Activated CD4-positive, alpha-beta T cell treated with anti-CD3 and anti-CD28 coated beads for 36 hours (primary cell): ENCODE data around the gene MAB21L4. TPM values are rescaled to one million over a fixed set of nuclear protein-coding genes. Genes with fewer than 3 reads are reported as not detected.

ENCODE experiments used
- ATAC-seq: fragments of 200-7000 bp; cut with Tn5 transposase; one replicate; pipeline ENCODE4 v1.10.0; 2021; ENCODE audit warnings: mild to moderate bottlenecking, moderate library complexity
- CTCF ChIA-PET: fragments of 350-600 bp; sonication (Branson Sonifier 250); formaldehyde crosslinking; loops from one replicate; lab custom pipeline; 2021; ENCODE audit warnings: antibody characterized with exemption; lab: Charles Lee
- POLR2A ChIA-PET: fragments of 350-600 bp; sonication (Branson Sonifier 250); formaldehyde crosslinking; loops from one replicate; lab custom pipeline; 2021; ENCODE audit warnings: antibody characterized with exemption, inconsistent platforms; lab: Charles Lee
- DNase-seq: peaks from one replicate; pipeline ENCODE4 v3.0.0-alpha.2; 2020
- H3K27ac Mint-ChIP-seq: one replicate; pipeline ENCODE4 v1.8.0; 2021; ENCODE audit warnings: mixed read lengths
- H3K27me3 Mint-ChIP-seq: one replicate; pipeline ENCODE4 v1.8.0; 2021; ENCODE audit warnings: mixed read lengths
- H3K36me3 Mint-ChIP-seq: one replicate; pipeline ENCODE4 v1.8.0; 2021; ENCODE audit warnings: low read depth, mixed read lengths
- H3K4me1 Mint-ChIP-seq: one replicate; pipeline ENCODE4 v1.8.0; 2021; ENCODE audit warnings: mixed read lengths
- H3K4me3 Mint-ChIP-seq: one replicate; pipeline ENCODE4 v1.8.0; 2021; ENCODE audit warnings: mild to moderate bottlenecking, moderate library complexity, mixed read lengths
- H3K9me3 Mint-ChIP-seq: one replicate; pipeline ENCODE4 v1.8.0; 2021; ENCODE audit warnings: low read depth, mixed read lengths
- intact Hi-C, 2 experiments: fragments of 100-400 bp; cut with DNase I in 1 of 2; cut with micrococcal nuclease in 1 of 2; formaldehyde crosslinking; loops; one replicate each; pipeline versions ENCODE4 v1.14.2 to v1.15.1; 2022 to 2024; cut with DNase I, micrococcal nuclease
- total RNA-seq, 2 experiments: library from RNA; stranded (reverse); gene quantifications; one replicate each; pipeline ENCODE4 v1.2.3, GENCODE V29; 2021

The MAB21L4 gene
- total RNA-seq, 2 experiments from 2014 or later, result not detected

DNA sequence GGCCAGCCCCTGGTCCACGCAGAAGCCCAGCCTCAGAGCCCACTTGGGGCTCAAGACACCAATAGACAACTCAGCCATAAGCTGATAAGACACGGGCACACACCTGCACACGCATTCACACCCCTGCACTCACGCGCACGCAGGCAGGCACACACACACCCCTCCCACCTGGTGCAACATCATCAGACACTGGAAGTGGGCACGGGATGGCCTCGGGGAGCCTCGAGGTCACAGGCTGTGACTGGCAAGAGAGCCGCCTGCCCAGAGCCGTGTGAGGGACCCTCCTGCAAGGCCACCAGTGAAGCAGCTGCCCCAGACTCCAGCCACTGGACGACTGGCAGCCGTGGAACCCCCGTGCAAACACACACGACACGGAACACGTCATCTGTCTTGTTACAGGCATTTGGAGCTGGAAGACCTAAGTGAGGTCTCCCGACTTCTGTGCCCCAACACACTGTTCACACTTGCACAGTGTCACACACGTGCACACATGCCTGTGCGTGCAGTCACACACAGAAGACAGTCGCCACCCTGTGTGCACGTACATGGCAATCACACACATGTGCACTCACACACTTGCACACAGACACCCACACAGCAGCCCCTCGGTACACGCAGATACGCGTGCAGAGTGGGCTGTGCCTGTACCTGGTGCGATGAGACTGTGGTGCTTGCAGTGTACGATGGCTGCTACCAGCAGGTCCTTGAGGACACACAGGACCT is 959 bp downstream of the MAB21L4 start:
- intact Hi-C loops, result no loop called here
- H3K4me3 Mint-ChIP-seq, result no peak overlapping the region
- DNase-seq (no peak), ATAC-seq (no peak)
- POLR2A ChIA-PET, result no interaction called here
- no peaks in the 10 kb centered on the region for H3K27me3 Mint-ChIP-seq
- CTCF ChIA-PET, result interaction anchor here (1.5 kb wide), 1 partner anchor 43 kb away, joined by 3 read pairs; no protein-coding TSS in a partner anchor
- H3K36me3 Mint-ChIP-seq, result no peaks in the 10 kb centered on the region
- H3K27ac Mint-ChIP-seq, result no peak overlapping the region
- no peaks in the 10 kb centered on the region for H3K9me3 Mint-ChIP-seq
- no peaks in the 10 kb centered on the region for H3K4me1 Mint-ChIP-seq

DNA sequence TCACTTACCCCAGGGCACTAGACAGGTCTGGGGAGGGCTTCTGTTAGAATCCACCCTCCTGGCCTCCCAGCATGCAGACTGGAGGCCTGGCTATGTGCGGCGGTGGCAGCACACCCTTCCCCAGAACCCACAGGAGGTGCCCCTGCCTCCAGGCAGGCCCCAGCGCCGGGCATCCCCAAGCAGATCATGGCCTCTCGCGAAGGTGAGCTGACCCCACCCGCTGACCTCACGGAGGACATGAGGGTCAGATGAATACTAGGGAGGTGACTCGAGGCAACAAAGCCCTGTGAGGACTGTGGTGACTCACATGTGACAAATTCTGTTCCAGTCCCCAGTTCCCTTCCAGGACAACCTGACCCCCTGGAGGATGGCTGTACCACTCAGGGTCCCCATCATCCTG is 1.9 kb downstream of the MAB21L4 start:
- intact Hi-C loops, result no loop called here
- no peak overlapping the region for H3K27ac Mint-ChIP-seq
- H3K4me3 Mint-ChIP-seq, result no peak overlapping the region
- H3K4me1 Mint-ChIP-seq, result no peaks in the 10 kb centered on the region
- DNase-seq, result no peak
- H3K9me3 Mint-ChIP-seq, result no peaks in the 10 kb centered on the region
- ChIA-PET POLR2A (no interaction called here), CTCF (no interaction called here)
- no peaks in the 10 kb centered on the region for H3K36me3 Mint-ChIP-seq
- ATAC-seq, result no peak
- H3K27me3 Mint-ChIP-seq, result no peaks in the 10 kb centered on the region

DNA sequence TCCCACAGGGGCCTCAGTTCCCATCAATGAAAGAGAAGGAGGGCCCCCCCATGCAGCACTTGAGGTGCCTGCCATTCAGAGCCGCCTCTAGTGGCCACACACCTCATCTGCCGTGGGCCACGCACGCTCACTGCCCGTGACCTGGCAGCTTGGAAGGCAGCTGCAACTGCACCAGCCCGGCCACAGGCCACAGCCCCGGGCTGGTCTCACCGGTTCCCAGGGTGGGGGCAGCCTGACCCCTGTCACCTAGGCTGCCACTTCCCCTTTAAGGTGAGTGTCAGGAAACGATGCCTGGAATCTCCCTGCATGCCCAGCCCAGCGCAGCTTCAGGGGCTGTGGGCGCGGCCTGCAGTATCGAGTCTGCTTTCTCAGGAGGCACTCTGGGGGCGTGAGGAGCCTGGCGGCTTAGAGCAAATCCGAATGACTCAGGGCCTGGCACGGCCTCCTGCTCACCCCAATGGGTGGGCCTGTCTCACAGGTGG is 2.6 kb downstream of the MAB21L4 start:
- no peak overlapping the region for H3K27ac Mint-ChIP-seq
- H3K9me3 Mint-ChIP-seq, result no peaks in the 10 kb centered on the region
- H3K4me3 Mint-ChIP-seq, result no peak overlapping the region
- no peaks in the 10 kb centered on the region for H3K27me3 Mint-ChIP-seq
- CTCF ChIA-PET, result no interaction called here
- peak; percentile 24 for DNase-seq
- no peaks in the 10 kb centered on the region for H3K4me1 Mint-ChIP-seq
- peak; percentile 26 for ATAC-seq
- H3K36me3 Mint-ChIP-seq, result no peaks in the 10 kb centered on the region
- POLR2A ChIA-PET, result no interaction called here
- intact Hi-C loops, result no loop called here

DNA sequence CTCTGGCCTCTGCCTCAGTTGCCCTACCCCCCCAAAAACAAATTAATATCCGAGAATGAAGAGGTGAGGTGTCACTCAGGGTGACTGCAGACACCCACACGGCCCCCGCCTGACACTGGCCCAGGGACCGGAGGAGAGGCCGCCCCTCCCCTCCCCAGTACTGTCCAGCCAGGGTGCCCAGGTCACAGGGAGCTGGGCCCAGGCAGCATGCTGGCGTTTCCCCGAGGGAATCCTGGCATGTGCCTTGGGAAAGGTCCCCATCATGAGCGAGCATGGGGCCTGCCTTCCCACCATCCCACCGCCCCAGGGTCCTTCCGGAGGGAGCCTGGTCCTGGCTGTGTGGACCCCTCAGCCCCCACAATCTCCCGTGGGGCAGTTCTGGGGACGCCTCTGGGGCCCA is 3.0 kb downstream of the MAB21L4 start:
- Mint-ChIP-seq H3K36me3 (no peaks in the 10 kb centered on the region), H3K9me3 (no peaks in the 10 kb centered on the region), H3K4me1 (no peaks in the 10 kb centered on the region), H3K4me3 (no peak overlapping the region), H3K27ac (no peak overlapping the region), H3K27me3 (no peaks in the 10 kb centered on the region)
- intact Hi-C loops, result no loop called here
- DNase-seq (no peak), ATAC-seq (no peak)
- POLR2A ChIA-PET, result no interaction called here
- CTCF ChIA-PET, result no interaction called here

DNA sequence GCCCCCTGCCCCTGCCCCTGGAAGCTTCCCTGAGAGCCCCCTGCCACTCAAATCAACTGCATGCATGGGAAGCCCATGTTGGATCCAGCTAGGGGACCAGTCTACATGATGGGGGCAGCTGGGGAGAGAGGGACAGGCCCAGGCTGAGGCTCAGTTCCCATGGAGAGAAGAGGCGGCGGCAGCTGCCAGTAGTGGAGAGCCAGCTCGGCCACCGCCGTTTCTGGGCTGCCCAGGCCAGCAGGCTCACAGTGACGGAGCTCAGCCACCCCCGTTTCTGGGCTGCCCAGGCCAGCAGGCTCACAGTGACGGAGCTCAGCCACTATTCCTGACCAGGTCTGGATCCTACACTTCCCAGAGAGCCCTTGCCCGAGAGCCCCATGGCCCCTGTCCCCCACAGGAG is 3.6 kb downstream of the MAB21L4 start:
- ChIA-PET POLR2A (no interaction called here), CTCF (interaction anchor here (0.5 kb wide), 1 partner anchor 31 kb away, joined by 4 read pairs; no protein-coding TSS in a partner anchor)
- Mint-ChIP-seq H3K4me3 (no peak overlapping the region), H3K27me3 (no peaks in the 10 kb centered on the region), H3K36me3 (no peaks in the 10 kb centered on the region), H3K4me1 (no peaks in the 10 kb centered on the region), H3K27ac (no peak overlapping the region), H3K9me3 (no peaks in the 10 kb centered on the region)
- intact Hi-C loops, result no loop called here
- ATAC-seq (no peak), DNase-seq (no peak)

DNA sequence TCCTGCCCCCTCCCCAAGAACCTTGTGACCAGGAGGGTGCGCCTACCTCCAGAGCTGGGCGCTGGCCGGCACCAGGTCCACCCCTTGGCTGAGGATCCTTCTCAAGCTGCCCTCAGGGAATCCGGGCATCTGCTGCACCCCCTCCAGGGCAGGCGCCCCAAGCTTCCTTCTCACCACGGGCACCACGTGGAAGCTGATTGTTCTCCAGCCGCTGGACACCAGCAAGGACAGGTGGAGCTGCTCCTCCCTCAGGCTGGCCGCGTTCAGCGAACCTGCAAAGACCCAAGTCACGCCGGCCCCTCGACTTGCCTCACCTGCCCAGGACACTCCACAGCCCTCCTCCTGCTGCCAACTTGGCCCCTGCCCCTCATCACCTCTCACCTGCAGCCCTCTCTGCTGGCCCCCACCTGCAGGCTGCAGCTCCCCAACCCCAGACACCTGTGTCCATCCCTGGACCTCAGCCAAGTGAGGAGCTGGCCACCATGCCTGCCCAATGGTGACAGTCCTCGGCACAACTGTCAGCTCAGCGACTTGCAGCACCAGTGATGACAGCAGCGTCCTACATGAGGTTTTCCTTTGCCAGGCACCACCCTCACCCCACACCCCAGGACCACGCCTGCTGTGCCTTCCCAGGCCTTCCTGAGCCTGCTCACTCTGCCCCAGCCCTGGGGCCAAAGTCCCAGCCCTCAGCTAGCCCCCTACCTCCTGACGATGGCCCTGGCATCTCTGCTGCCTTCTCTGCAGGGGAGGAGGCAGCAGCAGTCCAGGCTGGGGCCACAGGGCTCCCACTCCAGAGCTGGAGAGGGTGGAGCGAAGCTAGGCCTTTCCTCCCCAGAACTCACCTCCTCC is 4.2 kb downstream of the MAB21L4 start:
- Mint-ChIP-seq H3K4me3 (no peak overlapping the region), H3K27me3 (no peaks in the 10 kb centered on the region), H3K36me3 (no peaks in the 10 kb centered on the region), H3K4me1 (no peaks in the 10 kb centered on the region), H3K27ac (no peak overlapping the region), H3K9me3 (no peaks in the 10 kb centered on the region)
- CTCF ChIA-PET, result interaction anchor here (0.5 kb wide), 1 partner anchor 30 kb away, joined by 4 read pairs; no protein-coding TSS in a partner anchor
- POLR2A ChIA-PET, result no interaction called here
- DNase-seq, result no peak
- intact Hi-C loops, result no loop called here
- no peak for ATAC-seq

DNA sequence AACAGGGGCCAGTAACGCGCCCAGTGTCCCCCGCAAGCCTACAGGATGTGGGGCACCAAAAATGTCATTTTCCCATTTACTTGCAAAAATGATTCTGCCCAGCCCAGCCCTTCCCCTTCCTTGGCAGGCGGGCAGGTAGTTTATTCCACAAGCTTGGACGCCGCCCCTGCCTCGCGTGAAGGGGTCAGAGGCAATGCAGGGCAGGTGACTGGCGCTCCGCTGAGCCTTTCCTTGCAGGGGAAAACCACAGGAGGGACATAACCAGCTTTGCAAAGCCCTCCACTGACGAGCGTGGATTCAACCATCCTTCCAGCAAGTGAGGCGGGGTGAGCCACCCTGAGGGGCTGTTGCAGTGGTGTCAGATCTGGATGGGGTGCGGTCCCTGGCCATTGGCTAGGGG is 5.3 kb downstream of the MAB21L4 start:
- CTCF ChIA-PET, result no interaction called here
- POLR2A ChIA-PET, result no interaction called here

DNA sequence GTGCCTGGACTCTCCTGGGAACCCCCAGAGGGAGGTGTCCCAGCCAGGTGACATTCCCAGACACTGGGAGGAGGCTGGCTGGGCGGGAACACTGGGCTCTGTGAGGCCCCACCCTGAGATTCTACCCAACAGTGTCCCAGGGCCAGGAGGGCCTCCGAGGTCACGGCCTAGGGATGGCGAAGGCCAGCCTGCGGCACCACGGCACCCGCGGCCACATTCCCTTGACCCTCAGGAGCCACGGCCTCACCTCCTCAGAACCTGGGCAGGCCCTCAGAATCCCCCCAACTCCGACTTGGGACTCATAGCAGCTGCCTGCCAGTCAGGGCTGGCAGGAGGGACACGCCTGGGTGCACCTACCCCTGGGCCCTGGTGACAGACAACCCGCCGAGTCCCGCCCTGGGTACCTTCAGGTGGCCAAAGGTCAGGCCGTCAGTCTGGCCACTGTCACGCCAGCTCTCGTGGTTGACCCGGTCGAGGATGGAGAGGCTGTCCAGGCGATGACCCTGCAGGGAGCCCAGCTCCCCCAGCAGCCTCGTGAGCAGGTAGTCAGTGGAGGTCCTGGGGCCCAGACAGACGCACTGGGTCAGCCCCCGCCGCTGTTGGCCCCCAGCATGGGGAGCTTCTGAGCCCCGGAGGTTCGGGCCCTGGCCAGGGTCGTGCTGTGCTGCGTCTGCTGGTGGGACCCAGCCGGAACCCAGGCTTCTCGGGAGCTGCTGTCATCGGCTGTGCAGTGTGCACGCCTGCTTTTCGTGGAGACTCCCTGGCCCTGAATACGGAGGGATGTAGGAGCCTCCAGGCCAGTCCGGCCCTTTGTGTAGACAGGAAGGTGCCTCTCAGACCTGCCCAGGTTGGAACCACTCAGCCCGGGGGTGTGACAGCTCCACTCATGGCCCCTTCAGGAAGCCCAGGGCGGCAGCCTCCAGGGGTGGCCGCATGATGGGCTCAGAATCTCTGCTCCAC is 6.1 kb downstream of the MAB21L4 start:
- Mint-ChIP-seq H3K27ac (no peak overlapping the region), H3K9me3 (no peaks in the 10 kb centered on the region), H3K4me1 (no peaks in the 10 kb centered on the region), H3K27me3 (no peaks in the 10 kb centered on the region), H3K36me3 (no peaks in the 10 kb centered on the region), H3K4me3 (no peak overlapping the region)
- ChIA-PET CTCF (interaction anchor here (0.7 kb wide), 1 partner anchor 38 kb away, joined by 3 read pairs; no protein-coding TSS in a partner anchor), POLR2A (no interaction called here)
- DNase-seq (no peak), ATAC-seq (no peak)
- intact Hi-C loops, result no loop called here

More for the DNA sequence above, 5.3 kb downstream of the MAB21L4 start:
- Mint-ChIP-seq H3K4me1 (no peaks in the 10 kb centered on the region), H3K36me3 (no peaks in the 10 kb centered on the region), H3K27me3 (no peaks in the 10 kb centered on the region), H3K4me3 (no peak overlapping the region), H3K27ac (no peak overlapping the region), H3K9me3 (no peaks in the 10 kb centered on the region)
- ATAC-seq (no peak), DNase-seq (no peak)
- intact Hi-C loops, result no loop called here

DNA sequence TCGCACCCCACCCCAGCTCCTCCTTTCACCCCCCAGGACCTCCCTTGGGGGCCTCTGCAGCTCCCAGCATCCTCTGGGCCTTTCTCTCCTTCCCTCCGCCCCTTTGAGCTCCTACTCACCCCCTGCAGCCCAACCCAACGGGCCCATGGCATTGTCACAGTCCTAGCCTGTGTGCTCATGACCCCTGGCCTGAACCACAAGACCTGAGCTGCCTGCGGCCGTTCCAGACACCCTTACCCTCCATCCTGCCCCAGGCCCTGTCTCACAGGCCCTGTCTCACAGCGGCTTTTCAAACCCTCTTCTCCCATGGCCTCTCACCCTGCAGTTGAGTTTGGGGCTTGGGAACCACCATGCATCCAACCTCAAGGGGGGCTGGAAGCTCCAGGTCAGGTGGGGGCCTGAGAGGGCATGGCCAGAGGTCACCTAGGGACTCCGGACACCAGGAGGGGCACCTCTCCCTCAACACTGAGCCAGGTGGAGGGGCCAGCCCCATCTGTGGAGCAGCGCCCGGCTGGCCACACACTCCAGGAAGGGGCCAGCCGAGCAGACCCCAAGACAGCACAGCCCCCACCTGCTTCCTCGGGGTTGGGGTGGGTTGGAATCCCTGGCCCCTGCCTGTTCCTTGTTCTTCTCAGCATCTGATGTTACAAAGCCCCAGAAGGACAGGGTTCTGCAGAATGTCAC is 6.9 kb downstream of the MAB21L4 start:
- no peaks in the 10 kb centered on the region for H3K27me3 Mint-ChIP-seq

DNA sequence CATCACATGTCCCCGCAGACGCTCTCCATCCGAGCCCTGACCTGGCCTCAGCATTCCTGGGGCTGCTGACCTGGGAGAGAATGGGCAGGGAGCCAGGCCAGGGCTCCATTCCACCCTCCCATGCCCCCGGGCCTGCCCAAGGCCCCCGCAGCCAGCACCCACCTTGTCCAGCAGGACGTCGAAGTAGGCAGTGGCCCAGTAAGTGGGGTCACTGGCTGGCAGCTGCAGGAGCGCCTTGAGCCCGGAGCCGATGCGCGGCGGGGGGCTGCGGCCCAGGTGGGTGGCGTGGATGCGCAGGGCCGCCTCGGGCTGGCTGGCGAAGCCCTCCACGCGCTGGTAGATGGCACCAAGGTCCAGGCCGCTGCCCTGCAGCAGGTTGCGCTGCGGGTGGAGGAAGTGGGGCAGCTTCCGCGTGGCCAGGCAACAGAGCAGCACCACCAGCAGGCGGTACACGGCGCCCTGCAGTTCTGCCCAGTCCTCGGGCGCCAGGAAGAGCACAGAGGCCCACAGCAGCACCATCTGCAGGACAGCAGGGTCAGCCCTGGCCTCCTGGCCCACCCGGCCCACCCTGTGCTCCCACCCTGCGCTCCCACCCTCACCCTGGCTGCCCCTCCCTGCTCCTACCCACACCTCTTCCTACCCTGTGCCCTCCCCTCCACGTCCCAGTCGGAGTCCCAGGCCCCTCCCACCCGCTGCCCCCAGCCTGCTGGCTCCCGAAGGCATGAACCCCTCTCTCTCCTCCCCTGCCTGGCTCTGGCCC is 7.6 kb downstream of the MAB21L4 start:
- H3K27me3 Mint-ChIP-seq, result no peaks in the 10 kb centered on the region
- H3K4me1 Mint-ChIP-seq, result no peaks in the 10 kb centered on the region
- H3K36me3 Mint-ChIP-seq, result no peaks in the 10 kb centered on the region
- H3K9me3 Mint-ChIP-seq, result no peaks in the 10 kb centered on the region
- no peak overlapping the region for H3K27ac Mint-ChIP-seq
- intact Hi-C loops, result no loop called here
- ATAC-seq, result no peak
- H3K4me3 Mint-ChIP-seq, result no peak overlapping the region
- CTCF ChIA-PET, result no interaction called here
- no peak for DNase-seq
- POLR2A ChIA-PET, result no interaction called here

More for the DNA sequence above, 6.9 kb downstream of the MAB21L4 start:
- Mint-ChIP-seq H3K36me3 (no peaks in the 10 kb centered on the region), H3K27ac (no peak overlapping the region), H3K4me1 (no peaks in the 10 kb centered on the region), H3K4me3 (no peak overlapping the region), H3K9me3 (no peaks in the 10 kb centered on the region)
- ATAC-seq (no peak), DNase-seq (no peak)
- intact Hi-C loops, result no loop called here
- POLR2A ChIA-PET, result no interaction called here
- CTCF ChIA-PET, result no interaction called here
